Neuron (in vitro differentiated cells): ENCODE measurements around the gene NHSL2.
"Not testable (repeated sequence)": the region's sequence is repeated elsewhere in the genome, so short reads cannot be mapped to it uniquely, and the experiment has no call there.

ENCODE experiments used
- H2AFZ ChIP-seq: one replicate; pipeline ENCODE4 v1.6.1; 2013; ENCODE audit warnings: low read depth, mild to moderate bottlenecking, inconsistent platforms, low read length, moderate library complexity
- H3K27me3 ChIP-seq: one replicate; pipeline ENCODE4 v1.6.1; 2013; ENCODE audit warnings: low read length; ENCODE audit not compliant: insufficient read depth
- H3K36me3 ChIP-seq: one replicate; pipeline ENCODE4 v1.6.1; 2013; ENCODE audit warnings: low read length; ENCODE audit not compliant: insufficient read depth
- H3K4me1 ChIP-seq: one replicate; pipeline ENCODE4 v1.6.1; 2013; ENCODE audit warnings: low read length; ENCODE audit not compliant: insufficient read depth
- H3K4me3 ChIP-seq: 2 replicates; pipeline ENCODE4 v1.5.1; 2013; ENCODE audit warnings: mild to moderate bottlenecking, low read length, moderate library complexity
- H3K9me3 ChIP-seq: one replicate; pipeline ENCODE4 v1.6.1; 2013; ENCODE audit warnings: low read length

The NHSL2 gene

DNA sequence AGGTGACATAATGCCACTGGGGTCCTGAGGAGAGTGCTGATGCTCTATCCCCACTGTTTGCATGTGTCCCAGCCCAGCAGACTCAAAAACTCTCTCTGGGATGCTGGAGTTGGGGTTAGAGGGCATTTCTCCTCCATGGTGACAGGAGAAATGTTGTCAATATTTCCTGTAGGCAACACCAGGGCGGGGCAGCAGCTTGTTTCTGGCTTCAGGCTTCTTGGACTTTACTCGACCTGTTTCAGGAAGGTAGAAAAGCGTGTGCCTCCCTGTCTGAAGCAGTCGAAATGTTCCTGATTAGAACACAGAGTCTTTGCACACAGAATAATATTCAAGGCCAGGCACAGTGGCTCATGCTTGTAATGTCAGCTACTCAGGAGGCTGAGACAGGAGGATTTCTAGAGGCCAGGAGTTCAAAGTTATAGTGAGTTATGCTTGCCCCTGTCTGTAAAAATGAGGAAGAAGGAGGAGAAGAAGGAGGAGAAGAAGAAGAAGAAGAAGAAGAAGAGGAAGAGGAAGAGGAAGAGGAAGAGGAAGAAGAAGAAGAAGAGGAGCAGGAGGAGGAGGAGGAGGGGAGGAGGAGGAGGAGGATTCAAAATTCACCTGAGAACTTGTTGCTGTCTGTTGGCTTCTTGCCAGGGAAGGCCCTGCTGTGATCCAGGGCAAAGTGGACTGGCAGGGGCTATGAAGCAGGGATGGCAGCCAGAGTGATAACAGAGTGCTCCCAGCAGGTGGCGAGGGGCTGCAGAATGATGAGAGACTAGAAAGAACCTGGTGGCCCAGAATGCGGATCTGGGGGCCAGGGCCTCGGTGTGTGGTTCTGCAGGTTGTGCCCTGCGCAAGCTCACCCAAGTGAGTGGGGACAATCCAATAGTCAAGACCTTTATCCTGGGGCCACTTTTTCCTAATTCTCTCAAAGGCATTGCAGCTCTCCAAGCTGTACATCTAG lies 138.1 kb downstream of the NHSL2 start:
- no peak overlapping the region for H3K4me3 ChIP-seq
- no peaks in the 10 kb centered on the region for H3K27me3 ChIP-seq
- H3K9me3 ChIP-seq: no peaks in the 10 kb centered on the region
- H3K36me3 ChIP-seq: no peaks in the 10 kb centered on the region
- no peak overlapping the region for H2AFZ ChIP-seq
- peaks cover 19% of the 10 kb centered on the region for H3K4me1 ChIP-seq

DNA sequence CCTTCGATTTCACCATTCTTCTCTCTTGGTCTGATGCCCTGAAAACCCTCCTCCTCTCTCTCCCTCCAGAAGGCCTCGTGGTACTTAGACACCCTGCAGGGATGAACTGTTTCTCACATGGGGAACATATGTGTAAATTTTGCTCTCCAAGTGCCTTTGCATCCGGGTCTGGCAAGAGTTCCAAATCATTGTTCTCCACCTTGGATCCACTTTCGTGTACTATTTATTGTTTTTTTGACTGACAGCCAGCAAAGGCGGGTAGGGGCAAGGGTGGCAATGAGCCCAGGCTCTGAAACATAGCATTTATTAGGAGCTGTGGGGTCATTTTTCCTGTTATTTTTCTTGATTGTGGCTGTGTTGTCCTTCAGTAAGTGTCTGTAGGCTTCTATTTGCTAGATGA lies 139.4 kb downstream of the NHSL2 start:
- Histone ChIP-seq H3K4me3 (no peak overlapping the region), H3K9me3 (no peaks in the 10 kb centered on the region), H3K36me3 (no peaks in the 10 kb centered on the region), H2AFZ (no peak overlapping the region), H3K27me3 (no peaks in the 10 kb centered on the region), H3K4me1 (peaks cover 29% of the 10 kb centered on the region)

DNA sequence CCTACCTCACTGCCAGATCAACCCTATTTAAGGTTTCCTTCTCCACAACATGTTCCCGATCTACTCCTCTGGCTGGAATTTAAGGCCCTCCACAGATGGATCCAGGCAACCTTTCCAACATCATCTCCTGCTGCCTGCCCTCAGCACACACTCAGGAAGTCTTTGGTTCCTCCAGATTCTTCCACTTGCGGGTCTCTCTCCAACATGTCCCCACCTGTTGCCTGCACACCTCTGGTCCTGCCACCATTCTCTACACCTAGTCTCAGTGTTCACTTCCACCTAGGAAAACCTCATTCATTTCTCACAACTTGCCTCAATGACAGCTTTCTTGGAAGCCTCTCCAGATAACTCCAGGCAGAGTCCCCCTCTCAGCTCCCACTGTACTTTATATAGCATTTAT lies 140.9 kb downstream of the NHSL2 start:
- no peaks in the 10 kb centered on the region for H3K9me3 ChIP-seq

DNA sequence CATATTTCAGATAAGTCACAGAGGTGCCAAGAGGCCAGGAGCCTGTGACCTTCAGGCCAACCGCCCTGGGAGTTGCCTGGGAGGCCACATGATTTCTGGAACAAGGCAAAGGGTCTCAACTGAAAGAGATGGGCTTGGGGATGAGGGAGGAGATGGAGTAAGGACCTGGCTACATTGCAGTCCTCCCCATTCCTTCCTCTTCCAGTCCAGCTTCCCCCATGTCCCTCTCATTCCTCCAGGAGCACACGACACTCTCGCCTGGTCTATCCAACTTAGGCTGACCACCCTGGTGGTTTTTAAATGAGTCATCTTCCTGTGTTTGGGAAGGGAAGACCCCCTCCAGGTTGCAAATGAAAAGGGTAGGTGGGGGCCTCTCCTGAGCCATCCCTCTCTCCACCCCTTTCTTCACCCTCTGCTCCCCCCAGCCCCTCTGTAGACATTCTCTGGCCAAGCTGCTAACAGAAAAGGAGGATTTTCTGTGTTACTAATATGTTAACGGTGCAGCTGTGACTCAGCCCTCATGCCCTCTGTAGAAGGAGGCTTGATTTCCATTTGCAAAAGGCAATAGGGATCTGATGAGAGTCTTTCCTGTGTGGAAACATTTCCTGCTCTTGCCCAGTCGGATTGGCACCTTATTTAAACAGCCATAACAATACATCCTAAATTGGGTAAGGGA lies 141.9 kb downstream of the NHSL2 start:
- no peak overlapping the region for H3K4me3 ChIP-seq
- no peaks in the 10 kb centered on the region for H3K9me3 ChIP-seq
- no peak overlapping the region for H2AFZ ChIP-seq
- H3K36me3 ChIP-seq: no peaks in the 10 kb centered on the region
- H3K27me3 ChIP-seq: no peaks in the 10 kb centered on the region
- H3K4me1 ChIP-seq: peaks cover 34% of the 10 kb centered on the region

More for the DNA sequence above, 140.9 kb downstream of the NHSL2 start:
- Histone ChIP-seq H3K27me3 (no peaks in the 10 kb centered on the region), H3K4me1 (peaks cover 28% of the 10 kb centered on the region), H2AFZ (no peak overlapping the region), H3K4me3 (no peak overlapping the region), H3K36me3 (no peaks in the 10 kb centered on the region)

DNA sequence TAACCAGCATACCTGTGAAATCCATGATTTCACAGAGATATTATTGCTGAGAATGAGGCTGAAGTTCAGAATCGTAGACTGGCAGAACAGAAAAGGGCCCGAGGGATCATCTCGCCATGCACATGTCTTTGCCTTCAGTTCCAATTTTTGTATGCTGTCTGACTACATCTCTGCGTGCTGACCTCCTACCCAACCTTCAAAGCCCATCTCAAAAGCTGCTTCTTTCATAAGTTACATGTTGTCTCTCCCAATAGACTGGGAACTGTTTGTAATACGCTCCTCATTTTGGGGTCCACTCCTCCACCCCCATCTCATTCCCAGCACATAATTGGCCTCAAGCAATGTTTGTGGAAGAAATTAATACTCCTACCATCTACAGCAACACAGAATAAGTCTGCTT lies 142.9 kb downstream of the NHSL2 start:
- Histone ChIP-seq H3K36me3 (no peaks in the 10 kb centered on the region), H3K4me3 (no peak overlapping the region), H2AFZ (no peak overlapping the region), H3K27me3 (no peaks in the 10 kb centered on the region), H3K9me3 (no peaks in the 10 kb centered on the region), H3K4me1 (peaks cover 36% of the 10 kb centered on the region)

DNA sequence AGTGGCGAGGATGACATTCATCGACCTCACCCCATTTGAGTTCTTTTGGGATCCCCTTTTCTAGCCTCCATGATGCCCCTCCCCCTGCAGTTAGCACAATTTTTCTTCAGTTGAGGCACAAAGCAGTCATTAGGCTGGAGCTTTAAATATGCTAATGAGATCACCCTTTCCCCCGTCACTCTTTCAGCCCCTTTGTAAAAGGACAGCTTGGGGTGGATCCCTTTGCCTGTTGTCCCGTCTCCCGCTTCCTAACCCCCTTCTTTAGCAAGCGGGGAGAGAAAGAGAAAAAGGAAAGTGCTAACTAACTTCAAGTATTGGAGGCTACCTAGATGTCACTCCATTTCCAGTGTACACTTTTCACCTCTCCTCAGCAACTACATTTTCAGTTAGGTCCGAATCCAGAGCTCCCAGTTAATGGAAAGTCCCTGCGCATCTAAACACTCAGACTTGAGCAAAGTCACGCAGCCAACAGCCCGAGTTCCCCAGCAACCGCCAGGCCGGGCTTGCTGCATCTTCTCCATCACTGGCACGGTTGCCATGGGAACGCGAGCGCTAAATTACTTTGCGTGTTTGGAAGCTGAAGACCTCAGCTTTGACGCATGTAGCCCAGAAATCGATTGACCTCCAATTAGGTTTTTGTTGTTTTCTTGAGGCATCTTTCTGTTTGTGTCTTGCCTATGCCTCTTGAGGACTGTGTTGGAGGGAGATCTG lies 144.3 kb downstream of the NHSL2 start:
- Histone ChIP-seq H3K27me3 (no peaks in the 10 kb centered on the region), H2AFZ (no peak overlapping the region), H3K9me3 (no peaks in the 10 kb centered on the region), H3K36me3 (no peaks in the 10 kb centered on the region), H3K4me3 (peak overlapping the region; percentile 29), H3K4me1 (peaks cover 36% of the 10 kb centered on the region)

DNA sequence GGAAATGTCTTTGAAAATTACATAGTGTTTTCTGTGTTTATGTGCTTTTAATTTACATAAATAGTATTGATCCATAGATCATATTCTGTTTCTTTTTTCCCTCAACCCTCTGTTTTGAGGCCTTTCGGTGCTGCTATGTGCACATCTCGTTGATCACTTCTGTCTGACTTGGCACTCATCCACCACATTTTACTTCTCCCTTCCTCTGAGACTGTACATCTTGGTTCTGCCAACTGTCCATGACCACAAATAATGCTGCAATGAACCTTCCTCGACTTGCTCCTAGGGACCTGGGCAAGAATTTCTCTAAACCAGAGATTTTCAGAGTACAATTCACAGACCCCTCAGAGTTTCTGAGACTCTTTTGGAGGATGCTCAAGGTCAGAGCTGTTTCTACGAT lies 146.7 kb downstream of the NHSL2 start:
- no peak overlapping the region for H2AFZ ChIP-seq
- peaks cover 51% of the 10 kb centered on the region for H3K4me1 ChIP-seq
- no peaks in the 10 kb centered on the region for H3K9me3 ChIP-seq
- H3K27me3 ChIP-seq: no peaks in the 10 kb centered on the region
- no peaks in the 10 kb centered on the region for H3K36me3 ChIP-seq
- H3K4me3 ChIP-seq: no peak overlapping the region

DNA sequence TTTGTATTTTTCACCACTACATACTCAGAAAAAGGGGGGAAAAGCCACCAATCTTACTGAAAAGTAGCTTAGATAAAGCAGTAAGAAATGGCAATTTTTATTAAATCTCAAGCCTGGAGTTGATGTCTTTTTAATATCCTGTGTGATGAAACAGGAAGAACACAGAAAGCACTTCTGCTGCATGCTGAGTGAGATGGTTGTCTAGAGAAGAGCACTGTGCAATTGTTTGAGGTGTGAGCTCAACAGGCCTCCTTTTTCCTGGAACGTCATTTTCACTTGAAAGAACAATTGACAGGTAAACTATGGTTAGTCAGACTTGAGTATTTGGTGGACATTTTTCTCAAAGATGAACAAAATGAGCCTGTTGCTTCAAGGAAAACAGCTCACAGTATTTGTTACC lies 147.2 kb downstream of the NHSL2 start:
- Histone ChIP-seq H3K9me3 (no peaks in the 10 kb centered on the region), H2AFZ (no peak overlapping the region), H3K4me3 (no peak overlapping the region), H3K36me3 (no peaks in the 10 kb centered on the region), H3K27me3 (no peaks in the 10 kb centered on the region), H3K4me1 (peaks cover 46% of the 10 kb centered on the region)

DNA sequence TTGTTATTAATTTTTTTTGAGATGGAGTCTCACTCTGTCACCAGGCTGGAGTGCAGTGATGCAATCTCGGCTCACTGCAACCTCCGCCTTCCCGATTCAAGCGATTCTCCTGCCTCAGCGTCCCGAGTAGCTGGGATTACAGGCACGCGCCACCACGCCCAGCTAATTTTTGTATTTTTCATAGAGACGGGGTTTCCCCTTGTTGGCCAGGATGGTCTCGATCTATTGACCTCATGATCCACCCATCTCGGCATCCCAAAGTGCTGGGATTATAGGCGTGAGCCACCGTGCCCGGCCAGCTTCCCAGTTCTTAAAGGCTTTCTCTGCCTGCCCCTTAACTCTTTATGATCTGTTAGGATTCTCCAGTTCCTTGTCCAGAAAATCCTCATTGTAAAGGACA lies 147.7 kb downstream of the NHSL2 start:
- peaks cover 45% of the 10 kb centered on the region for H3K4me1 ChIP-seq
- not testable (repeated sequence) for H3K9me3 ChIP-seq, H2AFZ ChIP-seq, H3K36me3 ChIP-seq, H3K4me3 ChIP-seq, H3K27me3 ChIP-seq

DNA sequence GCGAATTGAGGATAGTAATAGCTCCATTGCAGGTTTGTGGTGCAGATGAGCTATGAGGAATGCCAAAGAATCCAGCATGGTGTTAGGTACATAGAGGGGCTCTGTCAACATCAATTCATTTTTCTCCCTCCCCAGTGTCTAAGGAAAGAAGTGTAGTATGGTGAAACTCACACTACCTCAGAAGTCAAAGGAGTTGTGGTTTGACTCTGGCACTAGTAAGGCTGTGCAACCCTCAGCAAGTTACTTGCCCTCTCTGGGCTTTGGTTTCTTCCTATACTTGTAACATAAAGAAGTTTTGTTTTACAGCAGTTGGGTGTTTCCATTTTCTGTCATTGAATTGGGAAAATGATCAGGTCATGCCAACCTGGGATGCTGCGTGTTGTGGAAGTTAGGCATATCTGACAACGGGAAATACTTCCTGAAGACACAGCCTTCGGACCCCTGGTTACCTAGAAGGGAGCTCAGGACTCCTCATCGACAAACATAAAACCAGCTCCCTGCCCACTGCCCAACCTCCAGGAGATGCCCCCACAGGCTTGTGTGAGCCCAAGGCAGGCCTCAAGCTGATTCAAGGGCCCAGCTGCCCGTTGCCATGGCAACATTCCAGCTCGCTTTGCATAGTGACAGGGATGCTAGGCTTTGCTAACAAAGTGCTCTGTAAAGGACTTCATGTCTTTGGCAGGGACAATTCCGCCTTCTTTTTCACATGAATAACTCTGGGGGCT lies 149.7 kb downstream of the NHSL2 start:
- Histone ChIP-seq H3K27me3 (peaks cover 3% of the 10 kb centered on the region), H3K4me3 (no peak overlapping the region), H3K9me3 (no peaks in the 10 kb centered on the region), H2AFZ (no peak overlapping the region), H3K4me1 (peaks cover 28% of the 10 kb centered on the region), H3K36me3 (no peaks in the 10 kb centered on the region)

DNA sequence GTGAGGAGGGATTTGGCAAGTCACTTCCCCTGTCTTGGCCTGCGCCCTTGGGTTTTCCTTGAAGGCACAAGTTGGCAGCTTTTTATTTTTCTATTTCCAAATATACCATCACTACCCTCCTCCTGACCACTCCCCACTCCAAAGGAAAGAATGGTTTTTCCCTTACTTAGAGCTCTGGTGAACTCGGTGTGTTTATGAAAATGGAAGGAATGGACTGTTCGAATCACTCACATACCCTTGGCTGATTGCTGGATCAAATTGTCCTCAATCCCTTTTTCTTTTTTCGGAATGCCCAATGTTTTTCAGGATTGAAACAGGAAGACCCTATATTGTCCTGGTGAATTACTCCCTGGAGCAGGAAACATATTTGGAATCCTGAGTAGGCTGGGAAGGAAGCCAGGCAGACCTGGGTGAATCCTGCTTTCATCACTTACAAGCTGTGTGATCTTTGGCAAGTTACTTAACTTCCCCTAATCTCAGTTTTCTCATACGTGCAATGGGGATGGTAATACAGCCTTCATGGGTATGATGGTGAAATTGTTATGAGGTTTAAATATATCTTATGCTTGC lies 150.4 kb downstream of the NHSL2 start:
- Histone ChIP-seq H2AFZ (no peak overlapping the region), H3K4me3 (no peak overlapping the region), H3K4me1 (peaks cover 25% of the 10 kb centered on the region), H3K36me3 (no peaks in the 10 kb centered on the region), H3K27me3 (peaks cover 4% of the 10 kb centered on the region), H3K9me3 (no peaks in the 10 kb centered on the region)

DNA sequence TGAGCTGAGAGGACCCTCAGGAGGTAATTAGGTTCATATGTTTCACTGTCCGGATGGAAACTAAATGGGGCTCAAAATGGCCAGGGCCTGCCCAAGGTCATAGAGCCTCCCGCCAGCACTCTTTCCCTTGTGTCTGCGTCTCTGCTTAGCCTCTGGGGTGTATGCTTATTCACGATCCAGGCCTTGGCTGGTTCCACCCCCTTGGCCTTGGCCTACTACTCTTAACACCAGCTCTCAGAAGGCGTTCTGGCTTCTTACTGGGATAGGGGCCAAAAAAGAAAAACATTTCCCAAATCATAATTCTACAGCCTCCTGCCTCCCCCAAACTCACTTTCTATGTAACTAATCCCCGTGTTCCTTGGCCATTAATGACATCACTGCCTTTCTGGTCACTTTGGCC lies 152.3 kb downstream of the NHSL2 start:
- no peaks in the 10 kb centered on the region for H3K36me3 ChIP-seq
- no peak overlapping the region for H3K4me3 ChIP-seq
- peaks cover 4% of the 10 kb centered on the region for H3K27me3 ChIP-seq
- no peak overlapping the region for H2AFZ ChIP-seq
- H3K9me3 ChIP-seq: no peaks in the 10 kb centered on the region
- peaks cover 17% of the 10 kb centered on the region for H3K4me1 ChIP-seq
